NT2/D1 (cell line): ENCODE results near the gene SCN9A.

ENCODE experiments used
- DNase-seq: peaks from one replicate; pipeline ENCODE4 v3.0.0-alpha.2; 2011; ENCODE audit warnings: low read depth, low spot score
- H3K27me3 ChIP-seq: 2 replicates; pipeline ENCODE4 v1.6.0; 2011; ENCODE audit warnings: mild to moderate bottlenecking; ENCODE audit not compliant: insufficient read length, insufficient read depth
- H3K36me3 ChIP-seq: 2 replicates; pipeline ENCODE4 v1.6.1; 2011; ENCODE audit warnings: mild to moderate bottlenecking, low read length, mixed read lengths; ENCODE audit not compliant: insufficient read depth, insufficient read length
- H3K4me1 ChIP-seq: 2 replicates; pipeline ENCODE4 v1.5.1; 2011; ENCODE audit not compliant: insufficient read depth, insufficient read length
- H3K4me3 ChIP-seq: 2 replicates; pipeline ENCODE4 v1.5.1; 2011; ENCODE audit warnings: low read depth; ENCODE audit not compliant: insufficient read length
- H3K9ac ChIP-seq: 2 replicates; pipeline ENCODE4 v1.6.0; 2011; ENCODE audit warnings: low read depth; ENCODE audit not compliant: insufficient read length
- H3K9me3 ChIP-seq: 2 replicates; pipeline ENCODE4 v1.5.1; 2011; ENCODE audit warnings: mild to moderate bottlenecking, low read length; ENCODE audit not compliant: insufficient read depth
- SUZ12 ChIP-seq: IDR thresholded peaks from 2 replicates; pipeline ENCODE4 v1.6.1; 2011; ENCODE audit not compliant: insufficient read length, insufficient read depth; ENCODE audit errors: extremely low read depth
- YY1 ChIP-seq: IDR thresholded peaks from 2 replicates; pipeline ENCODE4 v1.6.1; 2011; ENCODE audit not compliant: insufficient read length, insufficient read depth
- ZNF274 ChIP-seq: IDR thresholded peaks from 2 replicates; pipeline ENCODE4 v1.6.1; 2011; ENCODE audit warnings: mild to moderate bottlenecking, low read depth, low read length

Gene SCN9A

GRCh38 chr2:166350525-166350924 lies 25.2 kb downstream of the SCN9A start:
- H3K36me3 ChIP-seq: no peaks in the 10 kb centered on the region
- no peaks in the 10 kb centered on the region for H3K27me3 ChIP-seq
- no peak for DNase-seq
- H3K9ac ChIP-seq: no peak overlapping the region
- no peaks in the 10 kb centered on the region for H3K4me1 ChIP-seq
- TF ChIP-seq SUZ12: no peak
- TF ChIP-seq ZNF274: no peak
- no peak for TF ChIP-seq YY1
- no peaks in the 10 kb centered on the region for H3K9me3 ChIP-seq
- no peak overlapping the region for H3K4me3 ChIP-seq

DNA sequence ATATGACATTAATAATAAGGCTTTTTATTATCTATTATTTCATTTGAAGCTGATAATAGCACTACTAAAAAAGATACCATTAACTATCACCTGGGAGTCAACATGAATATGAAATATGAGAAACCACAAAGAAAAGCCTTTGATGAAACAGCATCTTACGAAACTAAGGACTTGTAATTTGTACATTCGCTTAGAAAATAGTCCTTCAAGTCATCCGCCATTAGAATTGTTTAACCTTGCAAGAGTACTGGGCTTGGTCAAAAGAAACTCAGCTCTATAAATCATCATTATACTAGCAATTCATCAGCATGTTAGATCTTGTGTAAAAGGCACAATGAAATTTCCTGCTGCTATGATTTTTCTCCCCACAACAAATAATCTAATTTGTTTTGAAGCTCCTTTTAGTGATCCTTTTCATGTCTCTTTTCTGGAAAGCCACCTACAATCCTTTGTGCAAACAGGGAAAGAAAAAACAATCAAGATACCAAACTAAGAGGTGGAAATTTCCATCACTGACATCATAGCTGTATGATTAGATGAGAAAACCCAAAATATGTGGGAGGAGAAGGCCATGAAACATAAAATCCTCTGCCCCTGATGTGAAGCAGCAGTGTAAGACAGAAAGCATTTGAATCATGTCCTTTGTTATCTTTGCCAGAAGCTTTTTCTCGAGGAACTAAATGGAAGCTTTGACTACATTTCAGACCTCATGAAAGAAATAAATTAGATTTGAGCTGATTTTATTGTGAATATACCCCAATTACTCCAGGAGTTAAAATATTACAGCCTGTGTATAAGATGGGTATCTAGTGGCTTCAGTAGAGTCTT lies 31.2 kb downstream of the SCN9A start:
- no peak for DNase-seq
- Histone ChIP-seq H3K4me3 (no peak overlapping the region), H3K9ac (no peak overlapping the region), H3K4me1 (no peaks in the 10 kb centered on the region), H3K36me3 (no peaks in the 10 kb centered on the region), H3K27me3 (no peaks in the 10 kb centered on the region), H3K9me3 (no peaks in the 10 kb centered on the region)
- TF ChIP-seq ZNF274 (no peak), SUZ12 (no peak), YY1 (no peak)

- H3K9ac ChIP-seq: no peak overlapping the region
- no peak for TF ChIP-seq SUZ12
- no peak for TF ChIP-seq YY1
- no peak for TF ChIP-seq ZNF274
- no peaks in the 10 kb centered on the region for H3K9me3 ChIP-seq
- H3K4me1 ChIP-seq: no peaks in the 10 kb centered on the region
- H3K4me3 ChIP-seq: no peak overlapping the region
- no peaks in the 10 kb centered on the region for H3K36me3 ChIP-seq
- H3K27me3 ChIP-seq: no peaks in the 10 kb centered on the region
- no peak for DNase-seq
Observed at GRCh38 chr2:166343467-166343866, 32.3 kb downstream of the SCN9A start.

DNA sequence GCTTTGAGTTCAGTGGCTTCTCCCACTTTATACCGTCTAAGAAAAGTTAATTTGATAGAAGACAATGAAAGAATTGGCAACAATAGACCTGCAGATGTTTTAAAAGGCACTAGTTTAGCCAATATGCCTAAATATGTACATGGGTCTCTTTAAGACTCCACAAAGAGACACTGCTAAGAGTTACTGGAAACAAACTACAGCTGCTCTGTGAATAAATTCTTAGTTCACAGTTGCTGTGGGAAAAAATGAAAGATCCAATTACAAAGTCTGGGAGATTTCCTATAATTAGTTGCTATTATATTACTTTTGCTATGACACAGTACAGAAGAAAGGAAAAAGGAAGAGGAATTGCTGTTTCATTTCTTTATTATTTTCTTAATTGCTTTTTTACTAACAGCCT lies 34.3 kb downstream of the SCN9A start:
- no peak overlapping the region for H3K4me3 ChIP-seq
- TF ChIP-seq ZNF274 (no peak), YY1 (no peak), SUZ12 (no peak)
- no peaks in the 10 kb centered on the region for H3K36me3 ChIP-seq
- H3K4me1 ChIP-seq: no peaks in the 10 kb centered on the region
- H3K9me3 ChIP-seq: no peaks in the 10 kb centered on the region
- H3K9ac ChIP-seq: no peak overlapping the region
- no peaks in the 10 kb centered on the region for H3K27me3 ChIP-seq
- no peak for DNase-seq

DNA sequence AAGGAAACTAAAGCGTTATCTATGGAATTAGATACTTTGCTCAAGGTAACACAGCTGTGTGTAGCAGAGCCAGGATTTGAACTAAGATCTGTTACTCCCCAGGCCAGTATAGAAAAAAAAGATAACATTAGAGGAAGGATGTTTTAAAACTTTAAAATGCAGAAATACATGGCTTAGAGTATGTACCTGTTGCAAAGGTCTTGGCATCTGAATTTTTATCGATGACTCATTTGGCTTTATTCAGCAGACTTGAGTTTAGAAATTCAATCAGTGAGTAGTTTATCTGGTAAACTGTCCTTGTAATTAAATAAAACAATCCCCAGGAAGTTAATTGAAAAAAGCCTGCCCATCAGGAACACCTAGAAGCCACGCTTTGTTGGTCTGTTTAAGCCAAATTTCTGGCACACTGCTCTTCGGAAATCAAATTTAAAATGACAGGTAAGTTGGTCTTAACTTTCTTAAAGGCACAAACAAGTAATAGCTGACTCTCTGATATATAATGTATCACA lies 36.9 kb downstream of the SCN9A start:
- no peak for DNase-seq
- Histone ChIP-seq H3K36me3 (no peaks in the 10 kb centered on the region), H3K4me3 (no peak overlapping the region), H3K4me1 (no peaks in the 10 kb centered on the region), H3K9me3 (no peaks in the 10 kb centered on the region), H3K9ac (no peak overlapping the region), H3K27me3 (no peaks in the 10 kb centered on the region)
- TF ChIP-seq YY1 (no peak), ZNF274 (no peak), SUZ12 (no peak)

DNA sequence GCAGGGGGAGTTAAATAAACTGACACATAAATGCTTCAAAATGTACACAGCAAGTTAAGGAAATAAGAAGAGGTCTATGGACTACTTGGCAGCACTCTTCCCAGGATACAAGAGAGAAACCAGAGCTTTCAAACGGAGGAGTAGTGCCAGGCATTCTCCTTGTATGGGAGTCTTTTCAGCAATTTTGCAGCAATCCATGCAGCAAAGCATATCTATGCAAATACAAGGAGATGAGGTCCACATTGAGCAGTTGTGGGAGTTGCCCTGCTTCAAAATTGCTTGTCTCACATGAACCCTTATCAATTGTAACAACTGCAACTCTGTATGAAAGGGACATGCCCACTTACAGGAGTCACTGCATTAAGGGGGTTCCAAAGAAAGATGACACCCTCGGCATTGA lies 37.8 kb downstream of the SCN9A start:
- no peak for DNase-seq
- H3K27me3 ChIP-seq: no peaks in the 10 kb centered on the region
- no peak overlapping the region for H3K4me3 ChIP-seq
- H3K36me3 ChIP-seq: no peaks in the 10 kb centered on the region
- no peaks in the 10 kb centered on the region for H3K4me1 ChIP-seq
- no peaks in the 10 kb centered on the region for H3K9me3 ChIP-seq
- no peak overlapping the region for H3K9ac ChIP-seq
- TF ChIP-seq SUZ12 (no peak), YY1 (no peak), ZNF274 (no peak)

GRCh38 chr2:166335284-166335683 lies 40.5 kb downstream of the SCN9A start:
- H3K9me3 ChIP-seq: no peaks in the 10 kb centered on the region
- DNase-seq: no peak
- H3K4me3 ChIP-seq: no peak overlapping the region
- H3K9ac ChIP-seq: no peak overlapping the region
- H3K27me3 ChIP-seq: no peaks in the 10 kb centered on the region
- no peaks in the 10 kb centered on the region for H3K4me1 ChIP-seq
- no peak for TF ChIP-seq SUZ12
- TF ChIP-seq YY1: no peak
- TF ChIP-seq ZNF274: no peak
- H3K36me3 ChIP-seq: no peaks in the 10 kb centered on the region
